Mucosa of gallbladder (tissue), 1 donor: ENCODE data around the gene PCDHGB5. TPM values are rescaled to one million over a fixed set of nuclear protein-coding genes. Genes with fewer than 3 reads are reported as not detected.
"Not testable (repeated sequence)": the region's sequence is repeated elsewhere in the genome, so short reads cannot be mapped to it uniquely, and the experiment has no call there.

Experiments
- DNase-seq: peaks from one replicate; pipeline ENCODE4 v3.0.0-alpha.2; 2020; ENCODE audit warnings: low spot score
- total RNA-seq: library from RNA; stranded (reverse); gene quantifications from one replicate; pipeline ENCODE4 v1.2.1, GENCODE V29; 2021
- donor health status: DM: no; HTN: no; CAD: no.

The PCDHGB5 gene
- total RNA-seq, result 12.4 TPM

DNA sequence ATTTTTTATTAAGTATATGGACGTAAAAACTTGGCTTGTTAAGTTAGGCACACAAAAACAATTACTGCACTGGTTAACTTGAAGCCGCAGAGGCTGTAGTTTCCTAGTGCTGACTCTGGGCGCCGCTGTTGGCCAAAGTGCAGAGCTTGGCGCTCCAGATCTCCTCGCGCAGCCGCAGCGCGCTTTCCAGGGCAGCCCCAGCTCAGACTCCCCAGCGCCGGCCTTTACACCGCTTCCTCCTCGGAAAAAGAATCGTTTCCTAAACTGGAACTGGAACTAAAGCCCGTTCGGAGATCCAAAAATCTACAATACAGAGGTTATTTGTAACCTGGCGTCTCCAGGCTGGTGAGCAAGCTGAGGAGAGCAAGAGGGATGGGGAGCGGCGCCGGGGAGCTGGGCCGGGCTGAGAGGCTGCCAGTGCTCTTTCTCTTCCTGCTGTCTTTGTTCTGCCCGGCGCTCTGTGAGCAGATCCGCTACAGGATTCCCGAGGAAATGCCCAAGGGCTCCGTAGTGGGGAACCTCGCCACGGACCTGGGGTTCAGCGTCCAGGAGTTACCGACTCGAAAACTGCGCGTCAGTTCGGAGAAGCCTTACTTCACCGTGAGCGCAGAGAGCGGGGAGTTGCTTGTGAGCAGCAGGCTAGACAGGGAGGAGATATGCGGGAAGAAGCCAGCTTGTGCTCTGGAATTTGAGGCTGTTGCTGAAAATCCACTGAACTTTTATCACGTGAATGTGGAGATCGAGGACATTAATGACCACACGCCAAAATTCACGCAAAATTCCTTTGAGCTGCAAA, at the start of gene PCDHGB5:
Gene PCDHGB5, plus strand, starts transcription at position 192 of the 796 bp plus-strand sequence. Its CDS starts 181 bp downstream, at position 373.
- not testable (repeated sequence) for DNase-seq

GRCh38 chr5:141349917-141350619, 47.7 kb upstream of the PCDHGB5 start, which contains the start of gene PCDHGB1:
TSS of gene PCDHGB1 (plus strand) at chr5:141350099. CDS start at chr5:141350261, 162 bp downstream.
- DNase-seq, result no peak

- DNase-seq, result no peak
Measured at GRCh38 chr5:141351591-141351990, 46.2 kb upstream of the PCDHGB5 start.

DNA sequence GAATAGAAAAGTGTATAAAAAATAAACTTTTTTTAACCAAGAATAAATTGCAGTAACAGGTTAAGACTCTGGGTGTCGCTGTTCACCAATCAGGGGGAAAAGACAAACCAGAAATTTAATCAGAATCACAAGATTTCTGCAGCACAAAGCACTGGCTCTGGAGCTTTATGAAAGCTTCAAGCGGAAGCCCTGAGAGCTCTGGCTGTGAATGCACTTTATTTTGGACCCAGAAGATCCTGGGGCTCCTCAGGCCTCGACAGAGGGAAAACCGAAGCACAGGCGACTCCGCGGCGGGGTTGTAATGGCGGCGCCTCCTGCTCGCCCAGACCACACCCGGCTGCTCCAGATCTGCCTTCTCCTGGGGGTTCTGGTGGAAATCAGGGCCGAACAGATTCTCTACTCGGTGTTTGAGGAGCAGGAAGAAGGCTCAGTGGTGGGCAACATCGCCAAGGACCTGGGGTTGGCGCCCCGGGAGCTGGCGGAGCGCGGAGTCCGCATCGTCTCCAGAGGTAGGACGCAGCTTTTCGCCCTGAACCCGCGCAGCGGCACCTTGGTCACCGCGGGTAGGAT, 42.8 kb upstream of the PCDHGB5 start, which contains the start of gene PCDHGA4:
Gene PCDHGA4, plus strand, starts transcription at position 122 of the 570 bp plus-strand sequence. Its CDS starts 87 bp downstream, at position 209.
- DNase-seq, result no peak

GRCh38 chr5:141355641-141356040, 42.1 kb upstream of the PCDHGB5 start:
- no peak for DNase-seq

DNA sequence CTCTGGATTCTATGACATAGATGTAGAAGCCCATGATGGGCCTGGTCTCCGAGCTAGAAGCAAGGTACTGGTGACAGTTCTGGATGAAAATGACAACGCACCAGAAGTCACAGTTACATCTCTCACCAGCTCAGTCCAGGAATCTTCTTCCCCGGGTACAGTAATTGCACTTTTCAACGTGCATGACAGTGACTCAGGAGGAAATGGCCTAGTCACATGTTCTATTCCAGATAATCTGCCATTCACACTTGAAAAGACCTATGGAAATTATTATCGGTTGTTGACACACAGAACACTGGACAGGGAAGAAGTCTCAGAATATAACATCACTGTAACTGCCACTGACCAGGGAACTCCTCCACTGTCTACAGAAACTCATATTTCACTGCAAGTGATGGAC, 41.6 kb upstream of the PCDHGB5 start:
- DNase-seq, result no peak

DNA sequence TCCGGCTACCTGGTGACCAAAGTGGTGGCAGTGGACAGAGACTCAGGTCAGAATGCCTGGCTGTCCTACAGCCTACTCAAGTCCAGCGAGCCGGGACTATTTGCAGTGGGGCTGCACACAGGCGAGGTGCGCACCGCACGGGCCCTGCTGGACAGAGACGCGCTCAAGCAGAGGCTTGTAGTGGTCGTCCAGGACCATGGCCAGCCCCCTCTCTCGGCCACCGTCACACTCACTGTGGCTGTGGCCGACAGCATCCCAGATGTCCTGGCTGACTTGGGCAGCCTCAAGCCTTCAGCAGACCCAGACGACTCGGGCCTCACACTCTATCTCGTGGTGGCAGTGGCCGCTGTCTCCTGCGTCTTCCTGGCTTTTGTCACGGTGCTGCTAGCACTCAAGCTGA, 40.8 kb upstream of the PCDHGB5 start:
- DNase-seq, result no peak

DNA sequence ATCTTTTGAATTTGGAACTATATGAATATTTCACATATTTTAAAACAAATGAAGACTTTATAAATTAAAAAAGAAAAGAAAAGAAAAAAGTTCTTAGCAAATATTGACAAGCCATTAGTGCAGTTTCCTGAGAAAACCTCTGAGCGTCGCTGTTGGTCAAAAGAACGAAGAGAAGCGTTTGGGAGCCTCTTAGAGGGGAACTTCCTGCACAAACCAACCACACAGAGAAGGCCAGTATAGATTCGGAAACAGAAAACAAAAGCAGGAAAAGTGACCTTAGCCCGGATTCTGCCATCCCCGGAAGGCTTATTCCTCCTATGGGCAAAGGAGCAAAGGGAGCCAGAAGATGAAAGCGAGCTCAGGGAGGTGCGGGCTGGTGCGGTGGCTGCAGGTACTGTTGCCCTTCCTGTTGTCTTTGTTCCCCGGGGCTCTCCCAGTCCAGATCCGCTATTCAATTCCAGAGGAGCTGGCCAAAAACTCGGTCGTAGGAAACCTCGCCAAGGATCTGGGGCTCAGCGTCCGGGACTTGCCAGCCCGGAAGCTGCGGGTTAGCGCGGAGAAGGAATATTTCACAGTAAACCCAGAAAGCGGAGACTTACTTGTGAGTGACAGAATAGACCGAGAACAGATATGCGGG, 37.8 kb upstream of the PCDHGB5 start, which contains the start of gene PCDHGB2:
Gene PCDHGB2, plus strand, starts transcription at position 205 of the 637 bp plus-strand sequence. Its CDS starts 142 bp downstream, at position 347.
- no peak for DNase-seq

GRCh38 chr5:141360685-141361084, 37.1 kb upstream of the PCDHGB5 start:
- no peak for DNase-seq

DNA sequence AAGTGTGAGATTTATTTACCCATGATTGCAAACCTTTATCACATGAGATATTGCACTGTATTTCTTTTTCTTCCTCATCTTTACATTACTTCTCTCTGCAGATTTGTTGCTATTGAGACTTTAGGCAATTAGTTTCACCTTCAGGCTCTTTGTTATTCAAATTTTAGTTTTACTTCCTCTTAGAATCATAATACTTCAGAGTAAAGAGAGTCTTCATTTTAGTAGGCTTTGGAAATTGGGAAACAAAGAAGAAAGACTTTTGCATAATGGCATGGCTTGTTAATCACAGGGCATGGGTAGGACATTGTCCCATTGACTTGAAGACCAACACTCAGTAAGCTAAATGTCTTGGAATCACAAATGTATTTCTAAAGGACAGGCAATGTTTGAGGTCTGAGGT, 35.0 kb upstream of the PCDHGB5 start:
- no peak for DNase-seq

GRCh38 chr5:141363952-141364660, 33.6 kb upstream of the PCDHGB5 start, which contains the start of gene PCDHGA5:
TSS of gene PCDHGA5 (plus strand) at chr5:141364162. CDS start at chr5:141364331, 169 bp downstream.
- no peak for DNase-seq

GRCh38 chr5:141366016-141366896, 31.5 kb upstream of the PCDHGB5 start:
- DNase-seq, result no peak

DNA sequence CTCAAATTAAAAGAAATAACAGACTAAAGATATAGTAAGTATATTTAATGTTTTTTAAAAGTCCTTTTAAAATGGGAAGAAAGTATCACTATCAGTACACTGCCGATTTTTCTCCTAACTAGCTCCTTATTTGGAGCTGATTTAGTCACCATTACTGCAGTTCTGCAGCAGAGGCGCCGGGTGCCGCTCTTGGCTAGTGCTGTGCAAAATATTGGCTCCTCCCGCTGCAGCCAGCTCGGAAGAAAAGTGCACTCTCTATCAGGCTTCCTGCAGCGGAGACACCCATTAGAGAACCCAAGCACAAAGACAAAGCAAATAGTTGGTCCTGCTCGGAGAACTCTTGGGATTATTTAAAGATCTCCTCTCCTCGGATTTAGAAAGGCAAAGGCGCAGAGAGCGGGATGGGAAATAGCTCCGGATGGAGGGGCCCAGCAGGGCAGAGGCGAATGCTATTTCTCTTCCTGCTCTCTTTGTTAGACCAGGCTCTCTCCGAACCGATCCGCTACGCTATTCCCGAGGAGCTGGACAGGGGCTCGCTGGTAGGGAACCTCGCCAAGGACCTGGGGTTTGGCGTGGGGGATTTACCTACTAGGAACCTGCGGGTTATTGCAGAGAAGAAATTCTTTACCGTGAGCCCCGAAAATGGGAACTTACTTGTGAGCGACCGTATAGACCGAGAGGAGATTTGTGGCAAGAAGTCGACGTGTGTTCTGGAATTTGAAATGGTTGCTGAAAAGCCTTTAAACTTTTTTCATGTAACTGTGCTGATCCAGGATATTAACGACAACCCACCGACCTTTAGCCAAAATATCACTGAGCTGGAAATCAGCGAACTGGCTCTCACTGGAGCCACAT, 27.5 kb upstream of the PCDHGB5 start, which contains the start of gene PCDHGB3:
Gene PCDHGB3, plus strand, starts transcription at position 249 of the 855 bp plus-strand sequence. Its CDS starts 153 bp downstream, at position 402.
- no peak for DNase-seq

DNA sequence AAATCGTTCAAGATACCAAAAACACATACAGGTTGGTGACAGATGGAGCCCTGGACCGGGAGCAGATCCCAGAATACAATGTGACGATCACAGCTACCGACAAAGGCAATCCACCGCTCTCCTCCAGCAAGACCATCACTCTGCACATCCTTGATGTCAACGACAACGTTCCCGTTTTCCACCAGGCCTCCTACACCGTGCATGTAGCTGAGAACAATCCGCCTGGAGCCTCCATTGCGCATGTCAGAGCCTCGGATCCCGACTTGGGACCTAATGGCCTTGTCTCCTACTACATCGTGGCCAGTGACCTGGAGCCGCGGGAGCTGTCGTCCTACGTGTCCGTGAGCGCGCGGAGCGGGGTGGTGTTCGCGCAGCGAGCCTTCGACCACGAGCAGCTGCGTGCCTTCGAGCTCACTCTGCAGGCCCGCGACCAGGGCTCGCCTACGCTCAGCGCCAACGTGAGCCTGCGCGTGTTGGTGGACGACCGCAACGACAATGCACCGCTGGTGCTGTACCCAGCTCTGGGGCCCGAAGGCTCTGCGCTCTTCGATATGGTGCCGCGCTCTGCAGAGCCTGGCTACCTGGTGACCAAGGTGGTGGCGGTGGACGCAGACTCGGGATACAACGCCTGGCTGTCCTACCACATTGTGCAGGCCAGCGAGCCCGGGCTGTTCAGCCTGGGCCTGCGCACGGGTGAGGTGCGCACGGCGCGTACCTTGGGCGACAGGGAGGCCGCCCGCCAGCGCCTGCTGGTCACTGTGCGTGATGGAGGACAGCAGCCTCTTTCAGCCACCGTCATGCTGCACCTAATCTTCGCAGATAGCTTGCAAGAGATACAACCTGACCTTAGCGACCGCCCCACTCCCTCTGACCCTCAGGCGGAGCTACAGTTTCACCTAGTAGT, 25.9 kb upstream of the PCDHGB5 start:
- DNase-seq, result no peak

DNA sequence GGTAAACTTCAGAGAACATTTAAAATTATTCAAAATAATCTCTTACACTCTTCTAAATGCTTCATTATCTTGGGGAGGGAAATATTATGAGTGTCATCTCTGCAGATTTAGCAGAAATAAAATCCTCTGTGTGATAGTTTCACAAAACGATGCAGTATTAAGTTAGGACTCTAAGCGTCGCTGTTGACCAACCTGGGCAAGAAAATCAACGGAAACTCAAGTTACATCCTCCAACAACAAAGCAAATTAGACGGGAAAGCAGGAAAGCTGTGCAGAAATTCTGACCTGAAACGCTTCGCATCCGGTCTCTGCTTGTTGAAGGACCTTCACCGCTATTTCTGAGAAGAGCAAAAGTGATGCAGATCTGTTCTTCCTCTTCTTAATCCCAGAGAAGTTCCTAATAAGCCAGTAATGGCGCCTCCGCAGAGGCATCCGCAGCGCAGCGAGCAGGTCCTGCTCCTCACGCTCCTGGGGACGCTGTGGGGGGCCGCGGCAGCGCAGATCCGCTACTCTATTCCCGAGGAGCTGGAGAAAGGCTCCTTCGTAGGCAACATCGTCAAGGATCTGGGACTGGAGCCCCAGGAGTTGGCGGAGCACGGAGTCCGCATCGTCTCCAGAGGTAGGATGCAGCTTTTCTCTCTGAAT, 24.0 kb upstream of the PCDHGB5 start, which contains the start of gene PCDHGA6:
Gene PCDHGA6, plus strand, starts transcription at position 219 of the 645 bp plus-strand sequence. Its CDS starts 193 bp downstream, at position 412.
- DNase-seq, result no peak

DNA sequence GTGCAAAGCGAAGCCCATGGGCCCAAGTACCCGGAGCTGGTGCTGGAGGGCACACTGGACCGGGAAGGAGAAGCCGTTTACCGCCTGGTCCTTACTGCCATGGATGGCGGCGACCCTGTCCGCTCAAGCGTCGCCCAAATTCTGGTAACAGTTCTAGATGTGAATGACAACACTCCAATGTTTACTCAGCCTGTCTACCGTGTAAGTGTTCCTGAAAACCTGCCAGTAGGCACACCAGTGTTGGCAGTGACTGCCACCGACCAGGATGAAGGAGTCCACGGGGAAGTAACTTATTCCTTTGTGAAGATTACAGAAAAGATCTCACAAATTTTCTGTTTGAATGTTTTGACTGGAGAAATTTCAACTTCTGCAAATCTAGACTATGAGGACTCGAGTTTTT, 23.1 kb upstream of the PCDHGB5 start:
- no peak for DNase-seq
